HepG2 (cell line): ENCODE data around the gene TBC1D24. TPM values are rescaled to one million over a fixed set of nuclear protein-coding genes. Genes with fewer than 3 reads are reported as not detected.

Source experiments
- AKAP8 ChIP-seq: sonication (generic); formaldehyde crosslinking; IDR thresholded peaks from 2 replicates; pipeline ENCODE4 v1.5.1; 2020; ENCODE audit warnings: mild to moderate bottlenecking, missing genetic modification reagents
- CBX1 ChIP-seq: IDR thresholded peaks from one replicate; pipeline ENCODE4 v1.6.1; 2016; ENCODE audit warnings: antibody characterized with exemption, low read depth
- CTCF ChIP-seq: sonication (generic); formaldehyde crosslinking; IDR thresholded peaks from 2 replicates; pipeline ENCODE4 v1.5.0; 2020; ENCODE audit warnings: mild to moderate bottlenecking, missing genetic modification reagents, moderate library complexity
- FOXJ3 ChIP-seq: sonication (generic); formaldehyde crosslinking; IDR thresholded peaks from 2 replicates; pipeline ENCODE4 v1.4.0; 2020; ENCODE audit warnings: missing genetic modification reagents, mild to moderate bottlenecking, borderline replicate concordance
- GPBP1L1 ChIP-seq: sonication (generic); formaldehyde crosslinking; IDR thresholded peaks from 2 replicates; pipeline ENCODE4 v1.5.0; 2020; ENCODE audit warnings: mild to moderate bottlenecking, missing genetic modification reagents
- HCFC1 ChIP-seq: fragments of 150-350 bp; IDR thresholded peaks from 2 replicates; pipeline ENCODE4 v1.6.1; 2014; ENCODE audit warnings: low read depth, low read length
- LBX2 ChIP-seq: sonication (generic); formaldehyde crosslinking; IDR thresholded peaks from 2 replicates; pipeline ENCODE4 v1.5.0; 2020; ENCODE audit warnings: missing genetic modification reagents, mild to moderate bottlenecking, borderline replicate concordance
- NFKBIZ ChIP-seq: IDR thresholded peaks from 2 replicates; pipeline ENCODE4 v1.6.1; 2018; ENCODE audit warnings: missing genetic modification reagents, missing compliant biosample characterization
- NFYB ChIP-seq: sonication (generic); formaldehyde crosslinking; IDR thresholded peaks from 2 replicates; pipeline ENCODE4 v1.4.0; 2020; ENCODE audit warnings: missing genetic modification reagents
- PAWR ChIP-seq: sonication (generic); formaldehyde crosslinking; IDR thresholded peaks from 2 replicates; pipeline ENCODE4 v1.4.0; 2020; ENCODE audit warnings: missing genetic modification reagents, mild to moderate bottlenecking, borderline replicate concordance
- RBAK ChIP-seq: sonication (generic); formaldehyde crosslinking; IDR thresholded peaks from 2 replicates; pipeline ENCODE4 v1.5.1; 2020; ENCODE audit warnings: mild to moderate bottlenecking, missing genetic modification reagents
- REPIN1 ChIP-seq: sonication (generic); formaldehyde crosslinking; IDR thresholded peaks from 2 replicates; pipeline ENCODE4 v1.8.0; 2022; ENCODE audit warnings: missing genetic modification reagents, low read depth, mild to moderate bottlenecking, borderline replicate concordance
- TFE3 ChIP-seq: IDR thresholded peaks from 2 replicates; pipeline ENCODE4 v1.6.1; 2016
- ZBTB4 ChIP-seq: sonication (generic); formaldehyde crosslinking; IDR thresholded peaks from 2 replicates; pipeline ENCODE4 v1.4.0; 2020; ENCODE audit warnings: missing genetic modification reagents, mild to moderate bottlenecking, borderline replicate concordance
- ZNF124 ChIP-seq: sonication (generic); formaldehyde crosslinking; IDR thresholded peaks from 2 replicates; pipeline ENCODE4 v1.4.0; 2020; ENCODE audit warnings: missing genetic modification reagents
- ZNF235 ChIP-seq: sonication (generic); formaldehyde crosslinking; IDR thresholded peaks from 2 replicates; pipeline ENCODE4 v1.8.1; 2023; ENCODE audit warnings: mild to moderate bottlenecking, missing genetic modification reagents, borderline replicate concordance
- ZNF282 ChIP-seq: fragments of 450-650 bp; IDR thresholded peaks from 2 replicates; pipeline ENCODE4 v1.6.1; 2018; ENCODE audit not compliant: partially characterized antibody
- ZNF451 ChIP-seq: sonication (generic); formaldehyde crosslinking; IDR thresholded peaks from 2 replicates; pipeline ENCODE4 v1.5.0; 2020; ENCODE audit warnings: mild to moderate bottlenecking, missing genetic modification reagents
- ZNF629 ChIP-seq: sonication (generic); formaldehyde crosslinking; conservative IDR thresholded peaks from 2 replicates; pipeline ENCODE4 v1.5.0; 2020; ENCODE audit warnings: missing genetic modification reagents
- ZZZ3 ChIP-seq: sonication (generic); formaldehyde crosslinking; IDR thresholded peaks from 2 replicates; pipeline ENCODE4 v1.4.0; 2020; ENCODE audit warnings: missing genetic modification reagents, mild to moderate bottlenecking, borderline replicate concordance
- polyA plus RNA-seq, 8 experiments: library from polyadenylated mRNA; depleted of rRNA in 3 of 8; stranded (reverse) in 7 of 8; unstranded in 1 of 8; fragments of >200 nt; fragmentation: Illumina TruSeq in 4 of 8; extraction: Trizol in 4 of 8; gene quantifications; 2 replicates each; pipeline versions ENCODE4 v1.2.1 to v1.2.3, GENCODE V29; 2011 to 2016; ENCODE audit warnings: low read depth in 4 of 8, missing spikeins in 1 of 8, mixed read lengths in 1 of 8; ENCODE audit not compliant: insufficient read depth in 1 of 8
- total RNA-seq, 5 experiments: library from RNA; depleted of rRNA; stranded (reverse); fragments of >200 nt; fragmentation: Illumina TruSeq; extraction: Trizol; gene quantifications; 2 replicates each; pipeline ENCODE4 v1.2.3, GENCODE V29; 2016; ENCODE audit warnings: low read depth in 1 of 5

The TBC1D24 gene
- total and polyA plus RNA-seq, 2 of the 13 experiments (the other 11 are each of a cell fraction or from before 2014, with no cell fraction given): 7.7 to 13.7 TPM

GRCh38 chr16:2512735-2513404 lies 37.9 kb downstream of the TBC1D24 start (continued):
- TF ChIP-seq ZBTB4 (CRISPR knock-in tag): no peak
- TF ChIP-seq NFYB (CRISPR knock-in tag): no peak
- no peak for TF ChIP-seq RBAK (CRISPR knock-in tag)
- TF ChIP-seq ZNF282: no peak
- no peak for TF ChIP-seq NFKBIZ (CRISPR knock-in tag)
- no peak for TF ChIP-seq PAWR
- no peak for TF ChIP-seq FOXJ3
- 0 out of 2 replicates have a peak, but pooled peaks have one; percentile 17 for TF ChIP-seq ZNF235 (CRISPR knock-in tag)
- TF ChIP-seq ZNF629 (CRISPR knock-in tag): no peak
- TF ChIP-seq REPIN1 (CRISPR knock-in tag): no peak; the same call in 1 of the 2 replicates
- TF ChIP-seq AKAP8 (CRISPR knock-in tag): 0 out of 2 replicates have a peak, but pooled peaks have one; percentile 10
- peak; percentile 79; the same call in 1 of the 2 replicates for TF ChIP-seq ZZZ3
- TF ChIP-seq GPBP1L1: no peak
- no peak for TF ChIP-seq TFE3 (CRISPR knock-in tag)
- TF ChIP-seq CBX1: no peak
- no peak for TF ChIP-seq LBX2 (CRISPR knock-in tag)
- TF ChIP-seq CTCF (CRISPR knock-in tag): peak; percentile 66
- no peak for TF ChIP-seq HCFC1
- TF ChIP-seq ZNF124 (CRISPR knock-in tag): no peak
- TF ChIP-seq ZNF451: no peak
